ENCODE measurements around the gene TMEM18.

- no peak for TF ChIP-seq POLR2A (IDR thresholded peaks at IDR 0.05; ENCODE audit: low read length)
- no peak for TF ChIP-seq GATA1 (IDR thresholded peaks at IDR 0.05; ENCODE audit: low read depth, low read length)
Measured at GRCh38 chr2:669323-669722, 7.9 kb downstream of the TMEM18 start.
